NCI-H2081 (cell line): ENCODE data around the gene IRF1.

Experiments
- DNase-seq, 2 experiments: peaks; one replicate each; lab custom pipeline; 2025; lab: John Stamatoyannopoulos, UW

IRF1 gene

GRCh38 chr5:132500931-132501628 is 10.5 kb upstream of the IRF1 start:
- DNase-seq = peak; percentile 26 to 37

- DNase-seq = no peak
Observed at GRCh38 chr5:132500244-132500930, 9.8 kb upstream of the IRF1 start.

DNA sequence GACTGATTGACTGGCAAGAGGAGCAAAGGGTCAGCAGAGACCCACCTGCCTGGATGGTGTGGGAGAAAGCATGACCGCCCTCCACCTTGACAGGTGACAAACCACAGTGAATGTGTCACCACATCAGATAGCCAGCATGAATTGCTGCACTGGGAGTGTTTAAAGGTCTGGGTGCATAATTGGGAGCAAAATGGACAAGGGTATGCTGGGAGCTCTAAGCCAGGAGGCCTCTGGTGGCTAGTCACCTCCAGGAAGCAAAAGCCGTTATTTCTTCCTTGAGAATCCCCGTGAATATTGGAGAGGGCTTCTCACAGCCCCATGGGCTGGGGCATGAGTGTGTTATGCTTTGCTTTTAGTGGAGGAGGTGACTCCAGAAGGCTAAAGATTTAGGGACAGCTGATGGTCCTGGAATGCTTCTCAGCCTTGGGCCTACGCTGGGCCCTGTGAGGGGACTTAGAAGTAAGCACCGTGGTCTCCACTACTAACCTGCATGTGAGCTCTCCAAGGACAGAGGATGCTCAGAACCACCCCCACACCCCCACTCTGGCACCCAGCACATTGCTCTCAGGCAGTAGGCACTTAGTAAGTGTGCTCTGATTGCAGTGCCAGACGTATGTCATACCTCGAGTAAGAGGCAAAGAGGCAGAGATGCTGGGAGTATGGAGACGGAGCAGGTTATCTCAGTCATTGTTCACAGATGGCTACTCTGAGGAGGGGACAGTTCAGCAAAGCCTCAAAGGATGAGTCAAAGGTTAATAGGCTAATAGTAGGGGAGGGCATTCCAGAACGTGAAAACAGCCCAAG is 9.1 kb upstream of the IRF1 start:
- no peak for DNase-seq

GRCh38 chr5:132498686-132499271 is 8.2 kb upstream of the IRF1 start:
- no peak for DNase-seq

- DNase-seq = no peak
Observed at GRCh38 chr5:132498152-132498551, 7.6 kb upstream of the IRF1 start.

- DNase-seq = no peak
Observed at GRCh38 chr5:132497488-132497997, 7.0 kb upstream of the IRF1 start.

- DNase-seq = peak; percentile 37 to 56
Observed at GRCh38 chr5:132496631-132497487, 6.3 kb upstream of the IRF1 start.

DNA sequence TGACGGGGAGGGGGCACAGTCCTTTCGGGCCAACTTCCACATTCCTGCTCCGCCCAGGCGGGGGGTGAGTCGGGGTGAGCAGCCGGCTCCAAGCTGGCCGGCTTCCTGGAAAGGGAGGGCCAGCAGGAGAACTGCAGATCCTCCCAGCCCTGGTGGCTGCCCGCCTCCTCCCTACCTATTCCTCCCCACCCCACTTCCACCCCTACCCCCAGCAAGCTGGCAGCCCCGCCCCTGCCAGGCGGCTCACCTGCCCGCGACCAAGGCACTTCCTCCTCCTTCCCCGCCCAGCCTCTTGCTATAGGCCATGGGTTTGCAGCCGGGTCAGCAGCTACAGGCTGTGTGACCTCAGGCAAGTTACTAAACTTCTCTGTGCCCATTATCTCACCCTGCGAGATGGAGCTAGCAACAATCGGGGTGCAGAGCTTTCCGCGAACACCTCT is 5.6 kb upstream of the IRF1 start:
- peak; percentile 85 to 86 for DNase-seq

DNA sequence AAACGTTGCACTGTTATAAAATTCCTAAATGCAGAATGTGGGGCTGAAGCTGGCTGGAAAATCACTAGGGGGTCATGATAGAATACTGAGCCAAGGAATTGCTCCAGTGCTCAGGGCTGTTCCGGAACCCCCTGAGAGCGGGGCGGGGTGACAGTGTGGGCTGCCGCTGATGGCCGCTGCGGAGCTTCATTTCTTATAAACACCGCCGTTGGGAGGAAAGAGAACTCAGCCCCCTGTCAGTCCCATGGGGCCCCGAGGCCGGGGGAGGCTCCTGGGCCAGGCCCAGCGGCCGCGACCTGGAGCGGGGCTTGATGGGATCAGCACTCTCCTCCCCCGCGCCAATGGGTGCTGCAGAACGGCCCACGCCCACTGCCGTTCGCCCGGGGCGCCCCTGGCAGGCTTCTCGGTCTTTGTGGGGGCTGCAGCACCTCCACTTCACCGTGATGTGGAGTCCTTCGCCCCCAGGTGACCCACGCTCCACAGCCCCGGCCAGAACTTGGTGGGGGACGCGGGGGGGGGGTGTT is 5.2 kb upstream of the IRF1 start:
- DNase-seq = peak; percentile 35 to 54

- no peak for DNase-seq
Observed at GRCh38 chr5:132493821-132494220, 3.2 kb upstream of the IRF1 start.

DNA sequence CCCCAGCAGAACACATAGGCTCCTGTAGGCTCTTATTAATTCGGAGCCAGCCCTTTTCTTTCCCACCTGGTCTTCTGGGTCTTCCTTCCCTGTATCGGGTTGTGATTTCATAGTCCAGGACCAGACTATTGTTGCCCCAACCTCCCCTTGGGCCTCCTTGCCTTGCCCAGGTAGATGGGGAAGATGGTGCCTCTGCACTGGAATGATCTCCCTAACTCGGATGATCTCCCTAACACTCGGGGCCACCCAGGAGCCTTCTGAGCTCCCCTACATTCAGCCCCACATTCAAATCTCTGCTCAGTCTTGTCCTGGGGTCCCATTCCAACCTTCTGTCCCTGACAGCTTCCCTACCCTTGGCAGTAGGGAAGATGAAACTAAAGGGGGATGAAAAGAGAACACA is 2.7 kb upstream of the IRF1 start:
- DNase-seq = no peak

DNA sequence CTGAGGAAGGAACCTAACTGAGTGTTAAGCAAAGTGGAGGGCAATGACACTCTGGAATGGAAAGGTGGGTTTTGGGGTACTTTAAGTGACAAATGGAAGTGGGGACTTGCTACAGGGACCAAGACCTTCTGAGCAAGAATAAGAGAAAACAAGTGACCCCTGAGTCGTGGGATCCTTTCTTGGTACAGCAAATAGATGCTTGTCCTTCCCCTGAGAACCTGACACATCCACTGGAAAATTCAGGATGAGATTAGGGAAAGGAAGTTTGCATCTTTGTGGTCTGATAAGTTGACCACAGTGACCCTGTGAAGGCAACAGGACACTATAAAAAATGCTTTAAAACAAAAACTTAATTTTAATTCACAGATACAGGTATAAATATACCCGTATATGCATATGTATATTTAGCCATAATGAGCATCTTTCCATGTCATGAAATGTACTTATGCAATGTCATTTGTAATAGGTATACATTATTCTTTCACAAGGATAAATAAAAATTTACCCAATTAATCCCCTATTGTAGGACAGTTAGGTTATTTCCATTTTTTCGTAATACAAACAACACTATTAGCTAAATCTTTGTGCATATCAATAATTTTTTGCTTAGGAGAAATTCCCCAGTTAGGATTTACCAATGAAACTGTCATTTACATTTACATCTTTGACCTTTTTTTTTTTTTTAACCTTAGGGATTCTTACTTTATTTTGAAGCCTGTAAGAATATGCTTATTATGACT is 2.0 kb upstream of the IRF1 start:
- no peak for DNase-seq

DNA sequence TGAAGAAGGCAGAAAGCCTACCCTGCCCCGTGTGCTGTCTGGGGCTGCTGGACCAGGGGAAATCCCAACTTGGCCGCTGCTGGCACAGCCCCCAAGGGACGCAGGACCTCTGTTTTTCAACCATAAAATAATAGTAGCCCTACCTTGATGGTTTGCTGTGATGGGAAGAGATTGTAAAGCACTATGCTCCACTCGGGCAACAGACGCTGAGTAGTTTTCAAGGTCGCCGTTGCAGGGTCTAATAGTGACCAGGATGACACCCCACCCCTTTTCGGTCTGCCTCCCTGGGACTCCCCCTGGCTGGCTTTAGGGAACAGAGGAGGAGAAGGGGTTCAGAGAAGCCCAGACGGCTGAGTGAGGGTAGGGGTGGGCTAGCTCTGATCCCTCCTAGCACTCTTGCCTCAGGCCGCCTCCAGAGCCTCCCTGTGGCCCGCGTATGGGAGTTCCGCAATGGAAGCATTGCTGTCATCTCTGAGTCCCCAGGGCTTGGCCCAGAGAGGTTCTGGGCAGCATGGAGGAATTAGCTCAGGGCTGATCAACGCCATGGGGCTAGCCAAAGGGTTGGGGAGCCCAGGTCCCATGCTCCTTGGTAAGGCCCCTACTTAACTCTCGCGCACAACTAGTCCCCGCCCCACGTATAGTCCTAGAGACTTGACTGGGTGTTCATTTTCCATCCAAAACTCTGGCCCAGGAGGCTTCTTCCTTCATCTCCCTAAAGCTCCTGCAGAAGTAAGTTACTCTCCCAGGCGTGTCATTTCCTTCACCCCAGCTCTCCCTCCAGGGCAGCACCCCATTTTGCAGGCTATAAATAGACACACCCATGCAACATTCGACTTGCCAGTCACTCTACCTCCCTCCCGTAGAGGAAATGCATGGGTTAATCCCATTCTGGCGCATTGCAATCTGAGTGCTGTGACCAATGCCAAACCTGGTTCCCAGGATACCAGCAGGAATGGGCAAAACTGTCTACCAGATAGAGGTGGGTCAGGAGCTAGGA is 1.1 kb upstream of the IRF1 start:
- DNase-seq = no peak

DNA sequence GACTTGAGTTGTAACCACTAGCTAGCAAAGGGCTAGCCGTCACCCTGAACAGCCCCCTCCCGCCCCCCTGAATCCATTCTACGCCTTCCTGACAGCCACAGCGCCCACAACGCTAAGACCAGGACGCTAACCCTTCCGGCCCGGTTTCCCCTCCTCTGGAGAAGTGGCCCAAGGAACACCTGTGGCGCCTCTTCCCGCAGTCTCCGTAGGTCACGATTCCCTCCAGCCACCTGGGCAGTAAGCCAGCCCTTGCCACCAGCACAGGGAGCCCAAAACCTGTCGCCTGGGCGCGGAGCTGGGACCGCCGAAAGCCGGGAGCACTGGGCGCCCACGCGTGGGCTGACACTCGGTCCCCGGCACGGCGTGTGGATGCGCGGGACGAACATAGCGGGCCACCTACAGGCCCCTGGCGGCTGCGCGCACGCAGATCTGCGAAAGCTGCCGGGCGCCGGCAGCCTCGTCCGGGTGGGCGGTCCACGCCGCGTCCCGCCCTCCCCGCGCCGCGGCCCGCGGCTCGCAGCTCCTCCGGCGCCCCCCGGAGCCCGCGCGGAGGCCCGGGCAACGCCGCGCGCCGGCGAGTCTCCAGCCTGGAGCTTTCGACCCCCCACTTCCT is 596 bp downstream of the IRF1 start:
- DNase-seq = no peak

- DNase-seq = no peak
Observed at GRCh38 chr5:132489051-132489770, 1.4 kb downstream of the IRF1 start.

DNA sequence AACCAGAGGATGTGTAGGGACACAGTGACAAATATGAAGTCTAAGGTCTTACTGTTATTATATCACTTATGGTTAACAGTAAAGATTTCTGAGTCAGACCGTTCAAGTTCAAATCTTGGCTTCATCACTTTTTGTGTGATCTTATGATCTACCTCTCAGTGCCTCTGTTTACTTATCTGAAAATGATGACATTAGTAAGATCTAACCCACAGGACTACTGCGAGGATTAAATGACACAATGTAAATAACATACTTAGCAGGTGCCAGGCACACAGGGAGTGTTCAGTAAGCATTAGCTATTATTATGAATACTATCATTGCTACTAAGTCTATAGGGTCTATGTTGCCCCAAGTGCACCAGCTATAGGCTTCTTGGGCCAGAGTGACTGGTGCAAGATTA is 2.0 kb downstream of the IRF1 start:
- no peak for DNase-seq

DNA sequence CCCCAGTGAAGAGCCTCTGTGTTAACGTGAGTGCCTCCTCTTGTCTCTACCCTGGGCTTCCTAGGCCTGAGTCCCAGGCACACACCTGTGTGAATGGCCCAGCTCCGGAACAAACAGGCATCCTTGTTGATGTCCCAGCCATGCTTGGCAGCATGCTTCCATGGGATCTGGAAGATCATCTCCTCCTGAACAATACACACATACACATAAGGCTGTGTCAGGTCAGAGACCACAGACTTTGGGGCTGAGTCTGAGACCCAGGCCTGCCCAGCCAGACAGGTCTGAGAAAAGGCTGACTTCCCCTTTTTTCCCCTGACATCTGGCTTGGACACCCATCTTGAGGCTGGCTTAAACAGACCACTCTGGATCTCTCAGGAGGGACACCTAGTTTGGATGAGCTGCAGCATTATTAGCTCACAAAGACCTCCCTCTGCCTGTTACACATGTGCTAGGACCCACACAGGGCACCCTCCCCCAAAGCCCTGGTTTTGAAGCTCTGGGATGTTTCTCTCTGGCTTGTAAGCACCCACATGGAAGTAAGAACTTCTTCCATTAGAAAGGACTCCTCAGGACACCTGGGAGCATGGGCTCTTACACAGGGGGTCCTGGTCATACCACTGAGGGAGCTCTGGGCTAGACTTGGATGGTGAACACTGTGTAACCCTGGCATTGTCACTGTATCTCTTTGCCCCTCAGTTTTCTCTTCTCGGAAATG is 2.6 kb downstream of the IRF1 start:
- no peak for DNase-seq
